GM21360 (cell line): ENCODE data around the gene RSPH3.

ENCODE experiments used
- ATAC-seq: cut with Tn5 transposase; IDR thresholded peaks from one replicate; pipeline ENCODE4 v1.9.1; 2021; ENCODE audit warnings: mild to moderate bottlenecking, moderate library complexity; ENCODE audit not compliant: unreplicated experiment

Gene RSPH3

DNA sequence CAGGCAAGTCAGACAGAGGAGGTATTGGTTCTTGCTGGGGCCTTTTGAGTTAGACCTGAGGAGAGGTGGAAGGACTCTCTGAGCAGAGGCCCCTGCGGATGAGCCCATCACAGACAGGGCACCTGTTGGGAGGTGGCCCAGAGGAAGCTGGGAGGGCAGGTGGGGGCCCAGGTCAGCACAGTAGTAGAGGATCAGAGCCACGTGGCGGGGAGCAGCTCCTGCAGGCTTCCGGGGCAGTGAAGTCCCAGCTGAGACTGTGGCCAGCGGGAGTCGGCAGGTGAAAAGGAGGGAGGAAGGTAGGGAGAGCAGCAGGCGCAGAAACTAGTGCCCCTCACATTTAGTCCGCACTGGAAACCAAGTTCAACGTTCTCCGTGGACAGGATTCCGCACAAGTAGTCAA lies 61.8 kb downstream of the RSPH3 start:
- no peak for ATAC-seq

DNA sequence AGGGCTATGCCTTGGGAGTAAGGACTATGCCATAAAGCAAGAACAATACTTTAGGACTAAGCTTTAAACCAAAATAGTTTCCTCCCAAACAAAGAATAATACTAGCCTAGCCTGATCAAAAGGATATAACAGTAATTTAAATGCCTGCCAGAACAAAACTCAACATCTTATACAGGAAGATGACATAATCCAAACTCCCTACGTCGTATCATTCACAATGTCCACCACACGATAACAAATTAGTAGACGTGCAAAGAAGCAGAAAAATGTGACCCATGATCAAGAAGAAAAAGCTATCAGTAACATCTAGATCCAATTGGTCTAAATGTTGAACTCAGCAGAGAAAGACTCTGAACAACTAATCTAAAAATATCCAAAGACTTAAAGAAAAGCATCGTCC lies 65.8 kb downstream of the RSPH3 start:
- ATAC-seq, result no peak

DNA sequence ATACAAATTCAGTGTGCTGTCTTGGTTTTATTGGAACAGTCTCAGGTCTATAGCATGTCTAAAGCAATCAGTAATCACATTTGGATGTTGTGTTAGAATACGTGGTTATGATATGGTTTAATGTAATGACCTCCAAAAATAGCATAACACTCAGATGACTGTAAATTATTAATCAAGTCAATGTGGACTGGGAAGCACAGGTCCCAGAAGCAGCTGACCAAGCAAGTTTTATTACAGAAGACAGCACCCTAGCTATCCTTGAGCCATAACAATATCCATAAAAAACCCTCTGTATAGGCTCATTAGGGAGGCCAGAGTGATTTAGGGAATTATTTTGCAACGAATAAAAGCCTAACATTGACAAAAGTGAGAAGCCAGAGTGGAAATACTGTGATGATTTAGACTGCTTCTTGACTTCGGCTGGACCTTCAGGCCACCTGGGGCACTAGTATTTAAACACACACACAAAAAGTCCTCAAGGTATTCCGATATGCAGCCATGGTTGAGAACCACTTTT lies 66.9 kb downstream of the RSPH3 start:
- no peak for ATAC-seq

DNA sequence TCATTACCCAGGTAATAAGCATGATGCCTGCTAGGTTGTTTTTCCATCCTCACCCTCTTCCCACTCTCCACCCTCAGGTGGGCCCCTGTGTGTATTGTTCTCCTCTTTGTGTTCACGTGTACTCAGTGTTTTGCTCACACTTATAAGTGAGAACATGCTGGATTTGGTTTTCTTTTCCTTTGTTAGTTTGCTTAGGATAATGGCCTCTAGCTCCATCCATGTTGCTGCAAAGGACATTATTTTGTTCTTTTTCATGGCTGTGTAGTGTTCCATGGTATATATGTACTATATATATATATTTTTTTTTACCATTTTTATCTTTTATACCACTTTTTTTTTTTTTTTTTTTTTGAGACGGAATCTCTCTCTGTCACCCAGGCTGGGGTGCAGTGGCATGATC lies 71.9 kb downstream of the RSPH3 start:
- no peak for ATAC-seq

DNA sequence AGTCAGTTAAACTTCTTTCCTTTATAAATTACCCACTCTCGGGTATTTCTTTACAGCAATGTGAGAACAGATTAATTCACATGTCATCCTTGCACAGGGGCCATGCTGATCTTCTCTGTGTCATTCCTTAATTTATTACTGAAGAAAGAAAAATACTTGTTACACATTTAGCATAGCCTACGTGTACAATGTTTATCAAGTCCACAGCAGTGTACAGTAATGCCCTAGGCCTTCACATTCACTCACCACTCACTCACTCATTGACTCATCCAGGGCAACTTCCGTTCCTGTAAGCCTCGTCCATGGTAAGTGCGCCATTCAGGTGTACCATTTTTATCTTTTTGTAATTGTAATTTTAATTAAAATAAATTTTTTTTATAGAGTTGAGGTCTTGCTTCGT lies 73.6 kb downstream of the RSPH3 start:
- ATAC-seq, result no peak

DNA sequence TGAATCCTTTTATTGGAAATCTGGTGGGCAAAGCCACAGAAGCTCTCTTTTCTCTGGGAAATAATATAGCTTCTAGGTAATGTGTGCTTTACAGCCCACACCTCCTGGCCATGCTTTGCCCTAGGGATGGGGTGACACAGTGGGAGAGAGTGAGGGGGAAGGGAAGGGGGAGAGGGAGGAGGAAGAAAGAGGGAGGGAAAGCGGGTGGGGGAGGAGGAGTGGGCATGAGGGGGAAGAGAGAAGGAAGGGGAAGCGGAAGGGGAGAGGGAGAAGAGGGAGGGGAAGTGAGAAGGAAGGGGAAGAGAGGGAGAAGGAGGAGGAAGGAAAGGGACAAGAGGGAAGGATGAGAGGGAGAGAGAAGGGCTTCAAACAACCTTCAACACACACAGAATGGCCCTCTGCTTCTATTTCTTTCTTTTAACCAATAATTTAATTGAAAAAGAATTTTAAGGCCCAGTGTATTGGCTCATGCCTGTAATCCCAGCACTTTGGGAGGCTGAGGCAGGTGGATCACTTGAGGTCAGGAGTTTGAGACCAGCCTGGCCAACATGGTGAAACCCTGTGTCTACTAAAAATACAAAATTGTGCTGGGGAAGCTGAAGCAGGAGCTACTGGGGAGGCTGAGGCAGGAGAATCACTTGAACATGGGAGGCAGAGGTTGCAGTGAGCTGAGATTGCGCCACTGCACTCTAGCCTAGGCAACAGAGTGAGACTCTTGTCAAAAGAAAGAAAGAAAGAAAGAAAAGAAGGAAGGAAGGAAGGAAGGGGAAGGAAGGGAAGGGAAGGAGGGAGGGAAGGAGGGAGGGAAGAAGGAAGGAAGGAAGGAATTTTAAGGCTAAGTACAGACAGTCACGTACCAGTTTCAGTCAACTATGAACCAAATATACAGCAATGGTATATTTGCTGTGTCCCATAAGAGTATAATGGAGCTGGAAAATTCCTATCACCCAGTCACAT lies 75.2 kb downstream of the RSPH3 start:
- ATAC-seq, result no peak

DNA sequence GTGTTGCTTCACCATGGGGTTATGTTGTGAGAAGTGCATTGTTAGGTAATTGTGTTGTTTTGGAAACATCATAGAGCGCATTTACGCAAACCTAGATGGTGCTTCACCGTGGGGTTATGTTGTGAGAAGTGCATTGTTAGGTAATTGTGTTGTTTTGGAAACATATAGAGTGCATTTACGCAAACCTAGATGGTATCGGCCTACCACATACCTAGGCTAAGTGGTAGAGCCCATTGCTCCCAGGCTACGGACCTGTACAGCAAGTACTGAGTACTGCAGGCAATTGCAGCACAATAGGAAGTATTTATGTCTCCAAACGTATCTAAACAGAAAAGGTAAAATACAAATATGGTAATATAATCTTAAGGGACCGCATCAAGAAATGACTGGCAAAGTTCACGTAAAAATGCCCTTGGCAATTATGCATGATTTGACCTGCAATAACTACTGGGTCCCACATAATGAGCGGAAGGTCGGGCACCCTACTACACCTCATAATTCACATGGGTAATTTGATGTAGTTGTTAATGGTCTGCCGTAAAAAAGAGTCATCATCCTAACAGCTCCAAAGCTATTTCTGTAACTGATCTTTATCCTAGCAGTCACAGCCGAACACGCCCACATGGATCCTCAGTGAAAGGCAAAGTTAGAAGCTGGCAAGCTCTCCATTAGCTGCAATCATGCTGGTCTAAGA lies 76.0 kb downstream of the RSPH3 start:
- ATAC-seq, result no peak
